ENCODE data around the gene TTC13.
A peak's percentile ranks its signal among the peaks of the same experiment; 100 is the strongest.

TTC13 gene

GRCh38 chr1:230868736-230869385 is 109.8 kb downstream of the TTC13 start:
- Histone ChIP-seq H3K36me3 (ENCODE audit: insufficient read depth) (no peaks in the 10 kb centered on the region), H4K20me1 (ENCODE audit: insufficient read depth) (no peaks in the 10 kb centered on the region), H3K4me2 (peak overlapping the region; percentile 65), H3K4me3 (IDR thresholded peaks at IDR 0.05; ENCODE audit: insufficient read depth, low read depth, low read length) (peak overlapping the region; percentile 71), H3K79me2 (ENCODE audit: insufficient read depth, low read depth) (peaks cover 3% of the 10 kb centered on the region; the same call in 1 of the 2 replicates), H3K27me3 (ENCODE audit: insufficient read depth, low read depth) (no peaks in the 10 kb centered on the region; the same call in 1 of the 2 replicates), H3K4me1 (ENCODE audit: low read depth, poor library complexity, severe bottlenecking) (peaks cover 14% of the 10 kb centered on the region), H3K27ac (peak overlapping the region; percentile 8; the same call in 1 of the 2 replicates), H3K9ac (peak overlapping the region; percentile 74), H2AFZ (ENCODE audit: low read depth) (peak overlapping the region; percentile 95)
- TF ChIP-seq CTCF (conservative IDR thresholded peaks at IDR 0.05; ENCODE audit: low read depth, low read length) = no peak

GRCh38 chr1:230867903-230868735 is 110.5 kb downstream of the TTC13 start, which contains the start of gene C1orf198:
TSS of gene C1orf198 (minus strand) at chr1:230868521. CDS start at chr1:230868512, 9 bp downstream.
- Histone ChIP-seq H3K4me3 (IDR thresholded peaks at IDR 0.05; ENCODE audit: insufficient read depth, low read depth, low read length) (peak within 1 kb of the TSS; percentile 83), H3K9ac (peak within 1 kb of the TSS; percentile 74), H2AFZ (ENCODE audit: low read depth) (peak within 1 kb of the TSS; percentile 97), H3K27me3 (ENCODE audit: insufficient read depth, low read depth) (no peaks in the 10 kb centered on the region; the same call in 1 of the 2 replicates), H4K20me1 (ENCODE audit: insufficient read depth) (no peaks in the 10 kb centered on the region), H3K36me3 (ENCODE audit: insufficient read depth) (no peaks in the 10 kb centered on the region), H3K79me2 (ENCODE audit: insufficient read depth, low read depth) (peaks cover 3% of the 10 kb centered on the region; the same call in 1 of the 2 replicates), H3K4me2 (peak within 1 kb of the TSS; percentile 75), H3K27ac (peak within 1 kb of the TSS; percentile 8; the same call in 1 of the 2 replicates), H3K4me1 (ENCODE audit: low read depth, poor library complexity, severe bottlenecking) (peaks cover 14% of the 10 kb centered on the region)
- TF ChIP-seq CTCF (conservative IDR thresholded peaks at IDR 0.05; ENCODE audit: low read depth, low read length) = no peak

- Histone ChIP-seq H3K27me3 (ENCODE audit: insufficient read depth, low read depth) (no peaks in the 10 kb centered on the region; the same call in 1 of the 2 replicates), H3K4me2 (peak overlapping the region; percentile 75), H3K79me2 (ENCODE audit: insufficient read depth, low read depth) (peaks cover 3% of the 10 kb centered on the region; the same call in 1 of the 2 replicates), H3K4me3 (IDR thresholded peaks at IDR 0.05; ENCODE audit: insufficient read depth, low read depth, low read length) (no peak overlapping the region), H2AFZ (ENCODE audit: low read depth) (peak overlapping the region; percentile 97), H3K36me3 (ENCODE audit: insufficient read depth) (no peaks in the 10 kb centered on the region), H3K4me1 (ENCODE audit: low read depth, poor library complexity, severe bottlenecking) (peaks cover 20% of the 10 kb centered on the region), H3K9ac (no peak overlapping the region; the same call in 1 of the 2 replicates), H3K27ac (no peak overlapping the region), H4K20me1 (ENCODE audit: insufficient read depth) (no peaks in the 10 kb centered on the region)
- no peak for TF ChIP-seq CTCF (conservative IDR thresholded peaks at IDR 0.05; ENCODE audit: low read depth, low read length)
Measured at GRCh38 chr1:230867101-230867902, 111.4 kb downstream of the TTC13 start.

Measured in KMS-11 (cell line).